ENCODE data around the gene SMIM41.

SMIM41 gene

DNA sequence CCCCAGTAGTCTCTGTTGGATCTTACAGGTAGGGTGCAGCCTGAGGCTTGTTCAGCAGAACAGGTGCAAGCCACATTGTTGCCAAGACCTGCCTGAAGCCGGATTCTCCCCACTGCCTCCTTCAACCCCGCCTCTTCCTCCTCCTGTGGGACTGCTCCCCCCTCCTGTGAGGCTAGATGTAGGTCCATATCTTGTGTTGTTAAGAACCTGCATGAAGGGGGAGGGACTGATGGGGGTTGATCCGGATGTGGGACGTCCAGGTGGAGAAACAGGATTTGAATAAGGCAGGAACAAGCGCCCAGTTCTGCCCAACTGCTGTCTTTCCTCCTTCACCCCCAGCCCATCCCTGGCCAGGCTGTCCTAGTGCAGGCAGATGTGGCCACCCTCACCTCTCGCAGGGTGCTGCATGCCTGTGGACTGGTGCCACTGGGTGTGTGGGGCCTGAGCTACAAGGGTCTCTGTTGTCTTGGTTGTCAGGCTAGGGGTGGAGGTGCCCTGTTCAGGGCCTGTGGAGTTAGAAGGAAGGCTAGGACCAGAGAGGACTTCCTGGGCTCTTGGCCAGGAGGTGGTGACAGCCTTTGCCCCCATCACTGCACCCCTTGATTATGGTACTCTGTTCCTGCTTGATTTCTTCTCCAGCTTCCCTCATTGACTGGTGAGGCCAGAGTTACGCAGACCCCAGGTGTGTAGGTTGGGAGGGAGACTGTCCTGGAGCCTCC is 26.9 kb upstream of the SMIM41 start:
- no peak for DNase-seq

DNA sequence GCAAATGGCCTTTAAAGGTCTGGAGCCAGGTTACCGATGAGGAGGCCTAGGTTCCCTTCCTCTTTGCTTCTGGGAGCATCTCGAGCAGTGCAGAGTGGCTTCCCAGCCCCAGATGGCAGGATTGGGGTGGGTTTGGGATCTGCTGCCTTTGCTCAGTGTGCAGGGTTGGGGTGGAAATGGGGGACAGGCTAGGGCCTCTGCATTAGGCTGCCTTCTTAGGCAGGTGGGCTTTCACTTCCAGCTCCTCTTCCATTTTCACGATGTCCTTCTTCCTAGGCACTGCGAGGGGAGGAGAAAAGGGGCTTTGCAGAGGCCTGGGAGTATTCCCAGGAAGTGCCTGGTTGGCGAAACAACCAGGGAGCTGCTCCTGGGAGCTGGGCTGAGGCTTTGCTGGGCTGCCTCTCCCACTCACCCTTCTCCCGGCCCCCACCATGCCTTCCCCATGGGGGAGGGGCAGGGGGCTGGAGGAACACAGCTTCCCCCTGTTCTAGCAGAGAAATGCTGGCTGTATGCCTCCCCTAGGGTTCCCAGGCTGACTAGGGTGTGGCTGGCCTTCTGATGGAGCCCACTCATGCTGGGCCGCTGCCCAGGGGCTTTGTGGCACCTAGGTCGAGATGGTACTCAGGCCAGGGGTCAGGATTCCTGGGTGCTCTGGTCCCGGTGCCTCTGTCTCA is 25.8 kb upstream of the SMIM41 start:
- DNase-seq = no peak

DNA sequence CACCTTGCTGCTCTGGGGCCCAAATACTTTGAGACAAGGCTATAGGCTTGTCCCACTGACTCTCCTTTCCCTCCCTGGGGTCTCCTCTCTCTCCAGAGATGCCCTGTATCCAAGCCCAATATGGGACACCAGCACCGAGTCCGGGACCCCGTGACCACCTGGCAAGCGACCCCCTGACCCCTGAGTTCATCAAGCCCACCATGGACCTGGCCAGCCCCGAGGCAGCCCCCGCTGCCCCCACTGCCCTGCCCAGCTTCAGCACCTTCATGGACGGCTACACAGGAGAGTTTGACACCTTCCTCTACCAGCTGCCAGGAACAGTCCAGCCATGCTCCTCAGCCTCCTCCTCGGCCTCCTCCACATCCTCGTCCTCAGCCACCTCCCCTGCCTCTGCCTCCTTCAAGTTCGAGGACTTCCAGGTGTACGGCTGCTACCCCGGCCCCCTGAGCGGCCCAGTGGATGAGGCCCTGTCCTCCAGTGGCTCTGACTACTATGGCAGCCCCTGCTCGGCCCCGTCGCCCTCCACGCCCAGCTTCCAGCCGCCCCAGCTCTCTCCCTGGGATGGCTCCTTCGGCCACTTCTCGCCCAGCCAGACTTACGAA is 25.2 kb upstream of the SMIM41 start:
- DNase-seq = no peak

DNA sequence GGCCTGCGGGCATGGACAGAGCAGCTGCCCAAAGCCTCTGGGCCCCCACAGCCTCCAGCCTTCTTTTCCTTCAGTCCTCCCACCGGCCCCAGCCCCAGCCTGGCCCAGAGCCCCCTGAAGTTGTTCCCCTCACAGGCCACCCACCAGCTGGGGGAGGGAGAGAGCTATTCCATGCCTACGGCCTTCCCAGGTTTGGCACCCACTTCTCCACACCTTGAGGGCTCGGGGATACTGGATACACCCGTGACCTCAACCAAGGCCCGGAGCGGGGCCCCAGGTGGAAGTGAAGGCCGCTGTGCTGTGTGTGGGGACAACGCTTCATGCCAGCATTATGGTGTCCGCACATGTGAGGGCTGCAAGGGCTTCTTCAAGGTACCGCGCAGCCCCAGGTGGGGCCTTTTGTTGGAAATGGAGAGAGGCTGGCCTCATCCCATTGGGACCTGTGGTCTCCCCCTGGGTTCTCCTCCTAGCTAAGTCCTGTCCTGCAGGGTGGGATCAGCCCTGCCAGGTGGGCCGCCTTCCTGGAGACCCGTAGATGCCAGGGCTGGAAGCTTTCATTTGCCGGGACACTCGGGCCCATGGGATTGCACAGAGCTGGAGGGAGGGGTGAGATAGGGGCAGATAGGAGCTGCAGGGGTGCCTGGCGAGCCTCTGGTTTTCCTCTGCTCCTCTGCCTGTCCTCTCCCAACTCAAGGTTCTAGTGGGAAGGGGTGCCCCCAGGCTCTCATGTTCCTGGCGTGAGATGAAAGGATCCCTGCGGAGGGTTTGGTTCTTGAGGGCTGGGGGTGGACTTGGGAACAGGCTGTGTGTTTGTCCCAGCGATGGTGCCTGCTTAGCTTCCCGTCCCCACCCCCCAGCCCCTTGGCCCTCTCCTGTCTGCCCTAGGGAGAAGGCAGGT is 24.4 kb upstream of the SMIM41 start:
- no peak for DNase-seq

DNA sequence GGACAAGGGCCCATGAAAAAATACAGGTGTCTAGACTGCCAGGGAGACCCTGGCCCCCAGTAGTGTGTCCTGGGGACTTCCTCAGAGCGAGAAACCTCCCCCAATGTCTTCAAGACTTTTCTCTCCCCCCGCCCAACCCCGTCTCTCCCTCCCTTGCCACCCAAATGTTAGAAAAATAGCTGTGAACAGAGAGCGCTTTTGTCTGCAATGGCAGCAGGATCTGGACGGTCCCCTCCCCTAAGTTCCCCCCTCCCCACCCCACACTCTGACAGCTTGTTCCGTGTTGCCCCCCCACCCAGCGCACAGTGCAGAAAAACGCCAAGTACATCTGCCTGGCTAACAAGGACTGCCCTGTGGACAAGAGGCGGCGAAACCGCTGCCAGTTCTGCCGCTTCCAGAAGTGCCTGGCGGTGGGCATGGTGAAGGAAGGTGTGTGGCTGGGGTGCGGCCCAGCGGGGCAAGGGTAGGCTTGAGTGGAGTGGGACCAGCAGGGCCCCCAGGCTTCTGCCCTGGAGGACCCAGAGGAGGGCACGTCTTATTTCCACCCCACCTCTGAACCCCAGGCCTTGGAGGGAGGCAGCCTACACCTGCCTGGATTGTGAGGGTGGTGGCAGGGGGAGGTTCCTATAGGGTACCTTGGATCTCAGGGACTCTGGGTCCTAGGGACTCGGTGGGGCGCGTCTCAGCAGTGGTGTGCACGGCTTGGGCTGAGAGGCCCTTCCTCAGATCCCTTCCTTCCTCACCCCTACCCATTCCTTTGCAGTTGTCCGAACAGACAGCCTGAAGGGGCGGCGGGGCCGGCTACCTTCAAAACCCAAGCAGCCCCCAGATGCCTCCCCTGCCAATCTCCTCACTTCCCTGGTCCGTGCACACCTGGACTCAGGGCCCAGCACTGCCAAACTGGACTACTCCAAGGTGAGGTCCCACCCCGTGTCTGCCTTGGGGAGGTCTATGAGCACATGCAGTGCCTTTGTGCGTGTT is 23.5 kb upstream of the SMIM41 start:
- no peak for DNase-seq

DNA sequence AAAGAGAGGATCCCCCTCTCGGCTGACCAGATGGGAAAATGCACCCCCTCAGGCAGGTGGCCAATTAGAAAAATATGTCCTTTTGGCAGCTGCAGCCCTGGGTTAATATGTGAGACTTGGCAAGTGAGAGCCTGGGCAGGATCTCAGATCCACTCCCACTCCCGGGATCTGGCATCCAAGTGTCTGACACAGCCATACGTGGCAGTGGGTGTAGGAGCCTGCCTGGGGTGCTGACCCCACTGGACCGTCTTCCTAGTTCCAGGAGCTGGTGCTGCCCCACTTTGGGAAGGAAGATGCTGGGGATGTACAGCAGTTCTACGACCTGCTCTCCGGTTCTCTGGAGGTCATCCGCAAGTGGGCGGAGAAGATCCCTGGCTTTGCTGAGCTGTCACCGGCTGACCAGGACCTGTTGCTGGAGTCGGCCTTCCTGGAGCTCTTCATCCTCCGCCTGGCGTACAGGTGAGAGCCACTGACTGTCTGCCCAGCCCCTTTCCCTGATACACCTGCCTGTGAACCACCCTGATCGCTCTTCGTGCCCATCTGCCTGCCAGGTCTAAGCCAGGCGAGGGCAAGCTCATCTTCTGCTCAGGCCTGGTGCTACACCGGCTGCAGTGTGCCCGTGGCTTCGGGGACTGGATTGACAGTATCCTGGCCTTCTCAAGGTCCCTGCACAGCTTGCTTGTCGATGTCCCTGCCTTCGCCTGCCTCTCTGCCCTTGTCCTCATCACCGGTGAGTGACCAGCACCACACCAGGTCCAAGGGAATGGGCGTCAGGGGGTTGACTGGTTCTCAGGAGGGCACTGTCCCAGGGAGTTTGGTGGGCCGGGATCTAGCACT is 22.5 kb upstream of the SMIM41 start:
- DNase-seq = no peak

DNA sequence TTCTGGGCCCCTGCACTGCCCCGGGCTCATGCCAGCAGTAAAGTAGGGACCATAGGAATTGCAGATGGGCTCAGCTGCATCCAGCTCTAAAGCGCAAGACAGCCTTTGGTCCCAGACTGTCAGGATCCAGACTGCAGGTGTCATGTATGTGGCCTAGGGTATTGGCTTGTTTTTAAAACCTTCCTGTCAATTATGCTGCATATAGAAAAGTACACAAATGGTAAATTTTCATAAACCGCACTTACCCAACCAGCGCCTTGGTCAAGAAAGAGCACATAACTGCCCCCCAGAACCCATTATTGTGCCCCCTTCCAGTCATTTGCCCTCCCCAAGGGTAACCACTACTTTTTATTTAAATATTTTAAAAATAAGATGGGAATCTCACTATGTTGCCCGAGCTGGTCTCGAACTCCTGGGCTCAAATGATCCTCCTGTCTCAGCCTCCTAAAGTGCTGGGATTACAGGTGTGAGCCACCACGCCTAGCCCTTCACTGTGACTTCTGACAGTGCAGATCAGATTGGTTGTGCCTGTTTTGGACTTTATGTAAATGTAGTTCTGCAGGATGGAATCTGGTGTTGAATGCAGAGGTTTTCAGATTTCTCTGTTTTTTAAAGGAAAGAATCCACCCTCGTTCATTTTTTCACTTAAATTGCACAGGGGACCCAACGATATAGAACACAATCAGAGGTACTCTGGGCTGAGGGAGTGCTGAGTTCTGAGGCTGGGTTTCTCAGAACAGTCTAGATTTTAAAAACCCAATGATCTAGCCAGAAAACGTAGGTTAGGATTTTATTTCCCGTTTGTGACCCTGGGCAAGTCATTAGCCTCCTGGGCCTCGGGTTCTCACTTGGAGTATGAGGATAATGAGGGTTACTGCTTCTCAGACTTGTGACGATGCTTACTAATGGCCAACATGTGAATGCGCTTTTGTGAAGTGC is 21.6 kb upstream of the SMIM41 start:
- no peak for DNase-seq

DNA sequence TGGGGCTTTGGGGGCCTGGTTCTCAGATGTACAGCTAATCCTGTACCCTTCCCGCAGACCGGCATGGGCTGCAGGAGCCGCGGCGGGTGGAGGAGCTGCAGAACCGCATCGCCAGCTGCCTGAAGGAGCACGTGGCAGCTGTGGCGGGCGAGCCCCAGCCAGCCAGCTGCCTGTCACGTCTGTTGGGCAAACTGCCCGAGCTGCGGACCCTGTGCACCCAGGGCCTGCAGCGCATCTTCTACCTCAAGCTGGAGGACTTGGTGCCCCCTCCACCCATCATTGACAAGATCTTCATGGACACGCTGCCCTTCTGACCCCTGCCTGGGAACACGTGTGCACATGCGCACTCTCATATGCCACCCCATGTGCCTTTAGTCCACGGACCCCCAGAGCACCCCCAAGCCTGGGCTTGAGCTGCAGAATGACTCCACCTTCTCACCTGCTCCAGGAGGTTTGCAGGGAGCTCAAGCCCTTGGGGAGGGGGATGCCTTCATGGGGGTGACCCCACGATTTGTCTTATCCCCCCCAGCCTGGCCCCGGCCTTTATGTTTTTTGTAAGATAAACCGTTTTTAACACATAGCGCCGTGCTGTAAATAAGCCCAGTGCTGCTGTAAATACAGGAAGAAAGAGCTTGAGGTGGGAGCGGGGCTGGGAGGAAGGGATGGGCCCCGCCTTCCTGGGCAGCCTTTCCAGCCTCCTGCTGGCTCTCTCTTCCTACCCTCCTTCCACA is 20.7 kb upstream of the SMIM41 start:
- no peak for DNase-seq

DNA sequence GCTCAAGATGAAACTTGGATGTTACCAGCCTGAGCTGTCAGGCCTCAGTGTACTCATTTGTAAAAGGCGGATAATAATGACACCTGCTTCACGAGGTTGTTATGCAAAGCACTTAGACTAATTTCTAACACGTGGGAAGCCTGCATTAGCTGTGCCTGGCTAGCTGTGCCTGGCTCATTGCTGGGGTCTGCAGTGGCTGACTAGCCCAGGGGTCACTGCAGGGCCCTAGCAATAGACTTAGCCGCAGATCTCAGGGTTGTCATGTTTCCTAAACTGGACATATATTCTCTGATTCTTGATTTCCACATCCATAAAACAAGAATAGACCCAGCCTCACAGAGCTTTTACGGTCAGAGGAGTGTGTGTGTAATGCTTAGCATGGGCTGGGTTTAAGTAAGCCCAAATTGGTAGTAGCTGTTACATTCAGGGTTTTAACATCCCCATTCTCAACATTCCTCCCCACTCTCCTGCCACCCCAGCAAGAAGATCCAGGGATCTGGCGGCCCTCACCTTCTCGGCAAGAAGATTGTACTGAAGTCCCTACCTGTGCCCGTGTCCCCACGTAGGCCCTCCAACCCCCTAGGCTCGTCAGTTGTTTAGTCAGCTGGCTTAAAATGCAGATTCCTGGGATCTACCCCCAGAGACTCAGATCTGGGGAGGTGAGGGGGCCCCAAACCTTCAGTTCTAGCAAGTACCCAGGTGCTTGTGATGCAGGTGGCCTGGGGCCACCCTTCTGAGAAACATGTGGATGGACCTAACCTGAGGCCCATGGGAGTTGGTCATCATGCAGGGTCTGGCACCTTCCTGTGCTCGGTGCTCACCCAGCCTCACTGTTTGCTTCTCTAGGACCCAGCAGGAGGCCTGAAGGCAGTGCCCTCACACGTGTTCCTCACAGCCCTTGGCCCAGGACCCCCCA is 19.7 kb upstream of the SMIM41 start:
- no peak for DNase-seq

DNA sequence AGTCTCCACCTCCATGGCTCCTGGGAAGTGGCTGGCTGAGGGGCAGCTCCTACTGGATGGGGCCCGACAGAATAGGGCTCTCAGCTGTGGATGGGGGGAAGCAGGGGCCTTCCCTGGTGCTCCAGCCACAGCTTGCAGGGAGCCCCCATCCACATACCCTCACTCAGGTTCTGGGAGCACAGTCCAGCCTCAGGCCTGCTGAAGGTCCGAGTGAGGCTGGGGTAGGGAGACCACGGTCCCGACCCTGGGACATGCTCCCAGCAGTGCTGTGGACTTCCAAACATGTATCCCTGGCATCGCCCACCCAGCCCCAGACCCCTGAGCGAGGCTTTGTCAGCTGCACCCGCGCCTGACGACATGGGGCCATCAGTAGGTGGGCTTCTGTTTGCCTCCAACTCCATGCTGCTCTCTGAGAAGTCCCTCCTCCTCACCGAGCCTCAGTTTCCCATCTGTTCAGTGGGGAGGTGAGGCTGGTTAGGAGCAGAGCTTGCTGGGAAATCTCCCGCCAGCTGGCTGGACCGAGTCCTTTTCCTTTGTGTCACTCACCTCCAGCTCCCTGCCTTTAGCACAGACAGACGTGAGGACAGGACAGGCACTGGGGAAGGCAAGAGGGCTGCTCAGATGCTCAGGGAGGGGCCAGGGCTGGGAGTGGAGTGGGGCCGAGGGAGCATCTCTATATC is 18.9 kb upstream of the SMIM41 start:
- DNase-seq = no peak

DNA sequence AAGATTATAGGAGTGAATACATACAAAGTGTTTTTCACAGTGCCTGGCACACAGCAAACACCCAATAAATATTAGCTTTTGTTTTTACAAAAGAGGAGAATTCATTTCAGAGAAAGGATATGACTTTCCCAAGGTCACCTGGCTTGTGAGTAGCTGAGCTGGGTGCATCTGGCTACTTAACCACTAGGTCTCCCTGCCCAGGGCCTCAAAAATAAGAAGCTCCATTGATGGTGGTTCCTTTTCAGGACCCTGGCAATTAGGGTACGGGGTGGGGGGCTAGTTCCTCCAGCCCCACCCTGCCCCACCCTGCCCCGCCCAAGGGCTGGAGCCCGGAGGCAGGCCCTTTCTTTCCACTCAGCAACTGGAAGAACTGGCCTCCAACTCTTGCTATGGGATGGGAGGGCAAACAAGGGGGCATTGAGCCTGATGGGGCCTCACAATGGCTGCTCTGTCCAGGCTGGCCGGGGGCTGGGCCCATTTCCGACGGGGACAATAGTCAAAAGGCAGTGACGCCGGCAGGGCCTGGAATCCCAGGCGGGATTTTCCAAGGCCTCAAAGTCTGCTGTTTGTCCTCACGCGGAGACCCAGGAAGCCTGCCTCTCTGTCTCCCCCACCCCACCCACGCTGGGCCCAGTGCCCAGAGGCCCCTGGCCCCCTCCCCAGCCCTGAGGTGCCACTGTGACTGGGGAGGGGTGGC is 17.9 kb upstream of the SMIM41 start:
- no peak for DNase-seq

DNA sequence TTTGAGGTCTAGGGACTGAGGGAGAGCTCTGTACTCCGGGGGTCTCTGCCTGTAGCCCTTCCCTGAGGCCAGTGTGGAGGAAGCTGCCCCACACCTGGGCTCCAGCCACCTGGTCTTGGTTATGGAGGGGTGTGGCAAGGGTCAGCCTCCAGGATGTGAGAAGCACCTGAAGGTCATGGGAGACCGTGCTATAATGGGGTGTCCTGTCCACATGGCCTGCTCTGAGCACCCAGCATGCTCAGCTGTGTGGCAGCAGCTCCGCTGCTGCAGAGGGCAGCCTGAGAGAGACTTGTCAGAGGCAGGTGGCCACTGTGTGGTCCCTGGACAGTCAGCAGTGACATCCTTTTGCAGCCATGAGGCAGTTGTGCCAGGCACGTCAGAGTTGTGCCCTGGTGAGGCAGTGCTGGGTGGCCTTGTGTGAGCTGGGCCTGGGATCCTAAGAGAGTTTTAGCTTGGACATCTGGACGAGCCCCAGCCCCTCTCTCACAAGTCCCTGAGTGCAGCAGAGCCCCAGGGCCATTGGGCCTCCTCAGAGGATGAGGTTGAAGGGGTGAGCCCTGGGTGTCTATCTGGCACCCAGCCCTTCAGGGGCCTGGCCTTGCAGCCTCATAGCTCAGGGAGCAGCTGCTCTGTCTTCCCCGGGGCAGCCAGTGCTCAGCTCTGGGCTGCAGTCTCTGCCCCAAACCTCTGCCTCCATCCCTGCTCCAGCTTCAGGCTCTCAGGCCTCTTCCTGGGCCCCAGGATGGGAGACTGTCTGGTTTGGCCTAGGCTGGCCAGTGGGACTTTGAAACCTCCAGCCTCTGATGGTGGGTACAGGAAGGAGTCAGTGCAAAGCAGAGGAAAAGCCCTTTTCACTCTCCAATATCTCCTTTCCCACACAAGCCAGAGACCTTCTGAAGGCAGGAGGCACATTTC is 17.1 kb upstream of the SMIM41 start:
- no peak for DNase-seq

DNA sequence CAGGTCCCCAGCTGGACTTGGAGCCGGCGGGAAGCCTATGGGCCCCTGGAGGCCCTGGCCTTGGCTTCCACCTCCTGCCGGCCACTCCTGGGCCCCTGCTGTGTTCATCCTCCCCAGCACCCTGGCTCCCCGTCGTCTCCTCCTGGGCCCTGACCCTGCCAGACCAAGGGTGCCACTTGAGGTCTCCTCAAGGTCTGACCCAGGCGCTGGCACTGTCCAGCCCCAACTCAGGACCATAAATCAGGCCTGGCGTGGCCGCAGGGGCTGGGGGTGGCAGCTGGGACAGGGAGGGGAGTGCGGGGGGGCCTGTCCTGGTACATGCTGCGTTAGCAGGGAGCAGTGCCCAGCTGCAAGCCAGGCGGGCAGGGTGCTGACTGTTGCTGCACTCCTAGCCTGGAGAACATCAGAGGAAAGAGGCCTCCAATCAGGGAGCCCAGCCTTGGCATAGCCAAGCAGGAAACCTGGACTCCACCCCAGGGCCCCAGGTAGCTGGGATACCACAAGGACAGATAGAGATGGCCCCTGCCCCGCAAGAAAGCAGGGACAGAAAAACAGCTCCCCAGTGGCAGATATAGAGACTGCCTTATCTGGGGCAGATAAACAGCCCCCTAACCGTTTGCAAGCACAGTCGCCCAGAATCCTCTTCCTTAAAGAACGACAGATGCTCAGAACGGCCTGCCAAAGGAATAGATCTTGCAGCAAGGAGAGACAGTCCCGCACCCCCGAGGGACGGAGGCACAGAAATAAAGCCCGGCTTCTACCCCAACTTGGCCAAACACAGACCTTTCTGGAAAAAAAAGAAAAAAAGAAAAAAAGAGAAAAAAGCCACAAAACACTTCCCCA is 16.2 kb upstream of the SMIM41 start:
- DNase-seq = no peak

DNA sequence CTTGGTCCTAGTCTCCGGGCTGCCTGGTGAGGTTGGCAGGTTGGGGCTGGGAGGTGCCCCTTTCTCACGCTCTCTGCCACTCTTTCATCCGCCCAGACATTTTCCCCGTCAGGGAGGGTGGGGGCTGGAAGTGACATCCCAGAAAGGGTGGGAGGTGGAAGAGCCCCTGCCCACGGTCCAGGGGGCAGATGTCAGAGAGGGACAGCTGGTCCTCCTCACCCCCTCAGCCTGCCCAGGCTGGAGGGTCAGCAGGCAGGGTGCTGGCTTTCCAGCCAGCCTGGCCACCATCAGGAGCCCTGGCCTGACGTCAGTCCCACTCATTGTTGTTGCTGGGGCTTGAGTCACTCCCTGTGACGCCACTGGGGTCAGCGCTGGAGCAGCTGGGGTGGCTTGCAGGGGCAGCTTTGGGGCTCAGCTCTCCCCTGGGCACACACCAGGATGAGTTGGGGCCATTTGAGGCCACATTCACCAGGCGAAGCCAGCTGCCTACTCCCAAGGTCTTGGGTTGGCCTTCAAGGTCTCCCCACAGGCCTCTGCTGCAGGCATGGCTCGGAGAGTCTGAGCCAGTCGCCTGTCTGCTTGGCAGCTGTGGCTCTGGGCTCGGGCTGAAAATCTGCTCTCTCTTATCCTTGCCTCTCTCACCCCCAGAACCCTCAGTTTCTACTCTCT is 15.4 kb upstream of the SMIM41 start:
- DNase-seq = no peak
